HG03103 (cell line): Measurements from ENCODE around the gene TMEM117.
A peak's percentile ranks its signal among the peaks of the same experiment; 100 is the strongest.
"Not testable (repeated sequence)": the region's sequence is repeated elsewhere in the genome, so short reads cannot be mapped to it uniquely, and the experiment has no call there.

ENCODE experiments used
- ATAC-seq: cut with Tn5 transposase; IDR thresholded peaks from one replicate; pipeline ENCODE4 v1.9.1; 2021; ENCODE audit warnings: low read depth; ENCODE audit not compliant: unreplicated experiment

TMEM117 gene

GRCh38 chr12:44159862-44160261 lies 324.0 kb downstream of the TMEM117 start:
- no peak for ATAC-seq

- no peak for ATAC-seq
Measured at GRCh38 chr12:44162961-44163360, 327.1 kb downstream of the TMEM117 start.

GRCh38 chr12:44174053-44174452 lies 338.2 kb downstream of the TMEM117 start:
- ATAC-seq, result no peak

- ATAC-seq, result peak; percentile 82
Measured at GRCh38 chr12:44184499-44185206, 348.8 kb downstream of the TMEM117 start.

DNA sequence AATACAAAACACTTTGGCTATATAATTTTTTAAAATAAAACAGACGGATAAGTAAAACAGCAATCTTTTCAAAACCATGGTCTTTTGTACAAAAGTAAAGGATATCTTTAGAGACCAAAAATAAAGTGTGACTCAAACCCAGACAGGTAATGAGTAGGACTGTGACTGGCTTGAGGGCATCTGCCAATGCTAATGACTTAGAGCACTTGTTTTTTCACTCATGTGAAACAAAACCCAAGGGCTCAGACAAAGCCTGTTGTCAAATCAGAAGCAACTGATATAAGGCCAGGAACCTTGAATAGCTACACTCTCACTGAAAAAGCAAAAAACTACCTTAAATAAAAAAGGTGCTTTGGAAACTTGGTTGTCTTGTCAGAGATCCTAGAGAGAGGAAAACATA lies 357.4 kb downstream of the TMEM117 start:
- ATAC-seq, result peak; percentile 98

DNA sequence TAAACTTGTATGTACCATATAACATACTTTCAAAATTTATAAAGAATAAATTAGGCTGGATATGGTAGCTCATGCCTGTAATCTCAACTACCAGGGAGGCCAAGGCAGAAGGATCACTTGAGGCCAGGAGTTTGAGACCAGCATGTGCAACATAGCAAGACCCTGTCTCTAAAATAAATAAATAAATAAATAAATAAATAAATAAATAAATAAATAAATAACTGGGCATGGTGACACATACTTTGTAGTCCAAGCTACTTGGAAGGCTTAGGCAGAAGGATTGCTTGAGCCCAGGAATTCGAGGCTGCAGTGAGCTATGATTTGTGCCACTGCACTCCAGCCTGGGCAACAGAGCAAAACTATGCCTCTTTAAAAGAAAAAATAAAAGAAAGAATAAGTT lies 359.8 kb downstream of the TMEM117 start:
- ATAC-seq, result not testable (repeated sequence)

DNA sequence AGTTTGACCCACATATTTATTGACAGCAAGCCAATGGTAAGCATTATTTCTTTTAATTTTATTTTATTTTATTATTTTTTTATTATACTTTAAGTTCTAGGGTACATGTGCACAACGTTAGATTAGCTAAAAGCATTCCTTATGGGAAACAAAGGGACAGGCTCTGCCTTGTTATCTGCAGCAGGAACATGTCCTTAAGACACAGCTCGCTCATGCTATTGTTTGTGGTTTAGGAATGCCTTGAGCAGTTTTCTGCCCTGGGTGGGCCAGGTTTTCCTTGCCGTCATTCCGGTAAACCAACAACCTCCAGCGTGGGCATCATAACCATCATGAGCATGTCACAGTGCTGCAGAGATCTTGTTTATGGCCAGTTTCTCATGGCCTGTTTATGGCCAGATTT lies 370.2 kb downstream of the TMEM117 start:
- ATAC-seq, result no peak

- ATAC-seq, result no peak
Measured at GRCh38 chr12:44217146-44217883, 381.4 kb downstream of the TMEM117 start.

DNA sequence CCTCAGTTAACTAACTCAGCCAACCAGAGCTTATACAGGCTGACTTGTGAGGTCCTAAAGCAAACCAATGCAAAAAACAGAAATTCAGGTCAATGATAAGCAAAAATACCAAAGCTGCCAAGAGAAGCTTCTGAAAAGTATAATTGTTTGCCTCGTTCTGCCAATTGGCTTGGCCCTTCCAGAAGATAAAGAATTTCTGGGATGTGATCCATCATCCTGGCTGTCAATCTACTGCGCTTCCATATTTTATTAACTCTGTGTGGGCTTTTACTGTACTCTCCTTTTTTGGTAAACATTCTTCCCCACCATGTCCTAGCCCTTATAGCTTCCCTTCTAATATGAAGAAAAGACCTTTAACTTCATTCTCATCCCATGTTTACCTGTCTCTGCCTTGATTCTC lies 387.9 kb downstream of the TMEM117 start:
- no peak for ATAC-seq

DNA sequence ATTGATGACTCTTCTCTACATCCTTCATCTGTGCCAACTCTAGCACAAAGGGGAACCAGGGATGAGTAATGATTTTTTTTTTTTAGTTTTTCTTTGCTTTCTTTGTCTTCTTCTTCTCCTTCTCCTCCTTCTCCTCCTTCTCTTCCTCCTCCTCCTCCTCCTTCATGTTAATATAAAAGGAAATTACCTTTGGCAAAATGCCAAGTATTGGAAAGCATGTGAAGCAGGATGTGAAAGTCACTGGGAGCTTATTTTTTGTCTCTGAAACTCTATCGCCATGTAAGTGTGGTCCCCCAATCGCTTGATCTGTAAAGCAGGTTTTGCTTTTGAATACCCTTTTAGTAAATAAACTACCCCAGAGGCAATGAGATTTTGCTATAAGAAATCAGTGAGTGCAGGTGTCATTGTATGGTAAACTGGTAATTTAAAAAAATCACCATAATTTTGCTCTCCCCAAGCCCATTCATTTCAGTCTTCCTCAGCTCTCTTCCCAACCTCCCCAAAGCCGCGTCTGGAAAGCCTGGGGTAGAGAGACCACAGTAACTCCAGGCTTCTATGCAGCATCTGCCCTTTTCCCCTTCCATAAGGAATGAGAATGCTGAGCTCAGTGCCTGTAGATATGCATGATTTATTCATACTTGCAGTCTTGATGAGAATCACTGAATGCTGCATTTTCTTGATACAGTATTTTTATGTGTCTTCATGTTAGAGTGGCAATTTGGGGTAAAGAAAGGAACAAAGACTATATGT lies 388.7 kb downstream of the TMEM117 start:
- ATAC-seq, result no peak

DNA sequence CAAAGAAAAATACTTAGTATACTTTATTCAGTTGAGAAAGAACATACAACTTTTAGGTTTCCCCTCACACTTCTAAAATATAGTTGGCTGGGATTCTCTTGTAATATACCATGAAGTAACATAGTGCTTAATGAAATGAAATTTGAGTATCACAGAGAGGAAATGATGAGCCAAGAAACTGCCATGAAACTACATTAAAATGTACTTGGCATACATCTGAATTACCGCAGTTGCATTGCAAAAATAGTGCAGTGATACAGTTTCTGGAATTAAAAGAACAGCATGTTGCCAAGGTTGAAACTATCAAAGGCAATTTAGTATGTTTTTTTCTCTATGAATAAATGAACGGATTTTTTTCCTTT lies 389.2 kb downstream of the TMEM117 start:
- ATAC-seq, result no peak

DNA sequence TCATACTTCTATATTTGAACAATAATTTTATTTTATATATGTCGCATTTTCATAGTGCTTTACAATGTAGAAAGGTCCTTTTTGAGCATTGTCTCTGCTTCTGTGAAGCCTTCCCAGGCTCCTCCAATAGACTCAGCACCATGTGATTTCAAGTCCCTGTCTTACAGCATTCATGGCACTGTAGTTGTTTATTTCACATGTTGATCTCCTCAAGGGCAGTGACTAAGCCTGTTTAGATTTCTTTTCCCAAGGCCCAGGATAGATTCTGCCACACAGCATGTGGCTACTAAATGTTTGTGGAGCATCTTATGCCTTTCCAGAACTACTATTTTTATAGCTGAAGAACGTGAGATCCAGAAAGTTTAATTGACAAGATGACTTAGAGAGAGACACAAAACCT lies 391.7 kb downstream of the TMEM117 start:
- no peak for ATAC-seq

DNA sequence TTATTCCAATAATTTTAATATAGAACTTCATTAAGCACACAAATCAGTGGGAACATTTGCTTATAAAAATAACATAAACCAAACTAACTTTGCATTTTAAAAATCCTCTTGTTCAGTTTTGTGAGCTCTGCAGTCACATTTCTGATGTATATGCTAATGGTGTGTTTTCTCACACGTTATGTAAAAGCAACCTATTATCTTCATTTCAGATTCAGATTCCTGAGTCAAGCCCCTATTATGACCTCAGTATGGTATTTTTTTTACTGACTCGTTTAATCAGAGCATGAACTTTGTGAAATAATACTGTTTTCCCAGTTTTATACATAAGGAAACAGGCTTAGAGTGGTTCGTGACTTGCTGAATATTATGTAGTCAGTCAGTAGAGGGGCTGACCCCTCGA lies 394.0 kb downstream of the TMEM117 start:
- no peak for ATAC-seq

GRCh38 chr12:44235674-44236073 lies 399.8 kb downstream of the TMEM117 start:
- ATAC-seq, result no peak

- no peak for ATAC-seq
Measured at GRCh38 chr12:44240186-44240585, 404.3 kb downstream of the TMEM117 start.

GRCh38 chr12:44245932-44246331 lies 410.1 kb downstream of the TMEM117 start:
- no peak for ATAC-seq

GRCh38 chr12:44246482-44247105 lies 410.7 kb downstream of the TMEM117 start:
- ATAC-seq, result no peak

- ATAC-seq, result no peak
Measured at GRCh38 chr12:44247588-44247987, 411.7 kb downstream of the TMEM117 start.

DNA sequence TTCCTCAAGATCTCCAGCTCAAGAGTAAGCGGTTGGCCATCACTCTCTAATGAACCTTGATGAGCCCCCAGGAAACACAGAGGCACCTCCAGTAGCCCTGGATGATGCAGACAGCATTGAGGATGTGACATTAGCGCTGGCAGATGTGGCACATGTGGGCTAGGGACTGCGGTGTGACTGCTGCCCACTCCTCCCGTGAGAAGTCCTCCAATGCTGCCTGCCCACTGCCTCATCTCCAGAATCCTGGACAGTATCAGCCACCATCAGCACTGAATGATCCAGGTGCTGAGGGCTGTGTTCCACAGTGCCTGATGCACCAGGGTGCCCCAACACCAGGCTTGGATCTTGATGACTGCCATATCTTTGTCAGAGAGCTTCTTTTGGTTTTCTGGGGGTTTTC lies 412.6 kb downstream of the TMEM117 start:
- no peak for ATAC-seq

DNA sequence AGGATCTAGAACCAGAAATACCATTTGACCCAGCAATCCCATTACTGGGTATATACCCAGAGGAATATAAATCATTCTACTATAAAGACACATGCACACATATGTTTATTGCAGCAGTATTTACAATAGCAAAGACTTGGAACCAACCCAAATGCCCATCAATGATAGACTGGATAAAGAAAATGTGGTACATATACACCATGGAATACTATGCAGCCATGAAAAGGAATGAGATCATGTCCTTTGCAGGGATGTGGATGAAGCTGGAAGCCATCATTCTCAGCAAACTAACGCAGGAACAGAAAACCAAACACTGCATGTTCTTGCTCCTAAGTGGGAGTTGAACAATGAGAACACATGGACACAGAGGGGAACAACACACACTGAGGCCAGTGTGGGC lies 414.6 kb downstream of the TMEM117 start:
- ATAC-seq, result not testable (repeated sequence)

- ATAC-seq, result no peak
Measured at GRCh38 chr12:44253338-44253856, 417.5 kb downstream of the TMEM117 start.
